Spleen (tissue), 7 donors: ENCODE results near the gene TRAF1.

Experiments
- POLR2A ChIP-seq, 3 donors: fragments of 450-650 bp; IDR thresholded peaks; one replicate each; pipeline ENCODE4 v1.5.1; 2017; ENCODE audit warnings: antibody characterized with exemption in 3 of 3, mild to moderate bottlenecking in 1 of 3
- POLR2AphosphoS5 ChIP-seq, 3 donors: sonication (generic); formaldehyde crosslinking; IDR thresholded peaks; one replicate each; pipeline ENCODE4 v1.5.1; 2017; ENCODE audit warnings: antibody characterized with exemption in 3 of 3
- TF ChIP-seq, protein P1 (sequence below), 11 experiments: fragments of 200-600 bp in 7 of 11; fragments of 450-650 bp in 4 of 11; sonication (generic) in 4 of 11; IDR thresholded peaks in 8 of 11; conservative IDR thresholded peaks in 3 of 11; 1 replicate in 7 of 11; 2 replicates in 4 of 11; pipeline versions ENCODE4 v1.4.0 to v1.8.0; 2016 to 2021; ENCODE audit warnings: antibody characterized with exemption in 11 of 11, inconsistent platforms in 4 of 11, mild to moderate bottlenecking in 1 of 11
- donor health status: DM: no; HTN: no; CAD: no; lungs with moderate emphysema.
- donor health status: DM: no; HTN: no; CAD: no.
- donor health status: DM: no; HTN: no; CAD: no.

DNA sequence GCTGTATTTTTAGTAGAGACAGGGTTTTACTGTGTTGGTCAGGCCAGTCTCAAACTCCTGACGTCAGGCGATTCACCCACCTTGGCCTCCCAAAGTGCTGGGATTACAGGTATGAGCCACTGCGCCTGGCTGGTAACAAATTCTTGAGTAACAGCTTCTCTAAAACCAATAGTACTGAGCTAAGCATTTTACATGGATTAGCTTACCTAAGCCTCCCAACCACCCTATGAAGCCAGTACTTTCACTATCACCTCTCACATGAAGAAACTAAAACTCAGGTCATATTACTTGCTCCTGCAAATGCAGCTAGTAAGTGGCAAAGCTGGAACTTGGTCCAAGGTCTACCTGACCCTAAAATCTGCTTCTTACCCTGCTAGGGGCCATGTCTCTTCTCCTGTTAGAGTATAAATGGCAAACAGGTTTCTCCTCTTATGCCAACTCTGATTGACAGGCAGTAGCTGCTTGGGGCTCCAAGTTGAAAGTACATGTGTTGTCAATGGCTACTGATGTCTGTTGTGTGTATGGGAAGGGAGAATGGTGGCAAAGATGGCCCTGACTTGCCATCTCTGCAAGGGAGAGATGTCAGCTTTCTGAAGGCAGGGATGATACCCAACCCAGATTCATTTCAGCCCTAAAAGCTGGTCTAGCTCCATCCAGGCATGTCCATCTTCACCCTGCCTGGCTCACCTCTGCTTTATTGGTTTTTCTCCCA, 53.6 kb downstream of the TRAF1 start:
- TF ChIP-seq, protein P1, sequence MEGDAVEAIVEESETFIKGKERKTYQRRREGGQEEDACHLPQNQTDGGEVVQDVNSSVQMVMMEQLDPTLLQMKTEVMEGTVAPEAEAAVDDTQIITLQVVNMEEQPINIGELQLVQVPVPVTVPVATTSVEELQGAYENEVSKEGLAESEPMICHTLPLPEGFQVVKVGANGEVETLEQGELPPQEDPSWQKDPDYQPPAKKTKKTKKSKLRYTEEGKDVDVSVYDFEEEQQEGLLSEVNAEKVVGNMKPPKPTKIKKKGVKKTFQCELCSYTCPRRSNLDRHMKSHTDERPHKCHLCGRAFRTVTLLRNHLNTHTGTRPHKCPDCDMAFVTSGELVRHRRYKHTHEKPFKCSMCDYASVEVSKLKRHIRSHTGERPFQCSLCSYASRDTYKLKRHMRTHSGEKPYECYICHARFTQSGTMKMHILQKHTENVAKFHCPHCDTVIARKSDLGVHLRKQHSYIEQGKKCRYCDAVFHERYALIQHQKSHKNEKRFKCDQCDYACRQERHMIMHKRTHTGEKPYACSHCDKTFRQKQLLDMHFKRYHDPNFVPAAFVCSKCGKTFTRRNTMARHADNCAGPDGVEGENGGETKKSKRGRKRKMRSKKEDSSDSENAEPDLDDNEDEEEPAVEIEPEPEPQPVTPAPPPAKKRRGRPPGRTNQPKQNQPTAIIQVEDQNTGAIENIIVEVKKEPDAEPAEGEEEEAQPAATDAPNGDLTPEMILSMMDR (IDR thresholded peaks at IDR 0.05 in 8 of 11, conservative IDR thresholded peaks at IDR 0.05 in 3 of 11), result no peak
- TF ChIP-seq POLR2AphosphoS5 (IDR thresholded peaks at IDR 0.05) (no peak), POLR2A (IDR thresholded peaks at IDR 0.05) (no peak)
